Lung (tissue), 12 donors: ENCODE measurements around the gene ZDHHC21. TPM values are rescaled to one million over a fixed set of nuclear protein-coding genes. Genes with fewer than 3 reads are reported as not detected.

Experiments used
- ATAC-seq: fragments of 200-7000 bp; cut with Tn5 transposase; one replicate; pipeline ENCODE4 v1.9.1; 2020; ENCODE audit warnings: moderate number of reproducible peaks; ENCODE audit not compliant: insufficient read depth, low FRiP score
- DNase-seq, 3 donors: peaks; one replicate each; pipeline ENCODE4 v3.0.0-alpha.2; 2013 to 2017
- H3K27ac ChIP-seq, 2 donors: one replicate each; pipeline ENCODE4 v1.5.1; 2013; ENCODE audit warnings: mild to moderate bottlenecking in 2 of 2, moderate library complexity in 2 of 2, control low read depth in 1 of 2, inconsistent platforms in 1 of 2, low read depth in 1 of 2, low read length in 1 of 2
- H3K27me3 ChIP-seq, 3 donors: one replicate each; pipeline ENCODE4 v1.5.1; 2013; ENCODE audit warnings: low read length in 2 of 3; ENCODE audit not compliant: control insufficient read depth in 3 of 3, insufficient read depth in 3 of 3
- H3K36me3 ChIP-seq, 4 donors: one replicate each; pipeline ENCODE4 v1.5.1; 2013; ENCODE audit warnings: low read length in 4 of 4, mild to moderate bottlenecking in 1 of 4, moderate library complexity in 1 of 4; ENCODE audit not compliant: control insufficient read depth in 4 of 4, insufficient read depth in 4 of 4
- H3K4me1 ChIP-seq, 5 donors: one replicate each; pipeline ENCODE4 v1.5.1; 2013; ENCODE audit warnings: low read length in 5 of 5, mild to moderate bottlenecking in 2 of 5, moderate library complexity in 1 of 5; ENCODE audit not compliant: control insufficient read depth in 5 of 5, insufficient read depth in 5 of 5
- H3K4me3 ChIP-seq: one replicate; pipeline ENCODE4 v1.5.1; 2013; ENCODE audit warnings: mild to moderate bottlenecking, control low read depth, moderate library complexity
- H3K9ac ChIP-seq, 2 donors: one replicate each; pipeline ENCODE4 v1.5.1; 2013; ENCODE audit warnings: low read length in 2 of 2, control low read depth in 1 of 2; ENCODE audit not compliant: insufficient read depth in 1 of 2
- H3K9me3 ChIP-seq, 4 donors: one replicate each; pipeline ENCODE4 v1.5.1; 2013; ENCODE audit warnings: low read length in 3 of 4, mild to moderate bottlenecking in 1 of 4, moderate library complexity in 1 of 4; ENCODE audit not compliant: control insufficient read depth in 4 of 4, insufficient read depth in 3 of 4
- CTCF ChIP-seq: IDR thresholded peaks from 2 replicates; pipeline ENCODE4 v1.5.1; 2012; ENCODE audit warnings: mild to moderate bottlenecking; ENCODE audit errors: control extremely low read depth, extremely low read depth
- WGBS, 2 donors: extraction: QIAGEN DNeasy Blood & Tissue Kit; methylation state at CpG; one replicate each; pipeline ENCODE4 v1.1.7; 2013; 5-methylcytosine and 5-hydroxymethylcytosine counted together
- polyA plus RNA-seq, 2 donors: library from polyadenylated mRNA; stranded (reverse); fragments of 200-250 nt; gene quantifications; one replicate each; pipeline ENCODE4 v1.2.1, GENCODE V29; 2013
- total RNA-seq, 2 donors: library from RNA; depleted of rRNA in 1 of 2; stranded (reverse); fragments of >200 nt in 1 of 2; gene quantifications; one replicate each; pipeline ENCODE4 v1.2.1, GENCODE V29; 2014 to 2021
- donor health status: control.
- donor health status: control.
- donor health status: Bipolar disorder and iron deficiency.
- donor health status: healthy.
- donor health status: DM: yes; HTN: yes; CAD: no.

ZDHHC21 gene
- total and polyA plus RNA-seq, 4 donors = 4.3 to 54.7 (median 15.2) TPM

GRCh38 chr9:14692470-14693250, 572 bp downstream of the ZDHHC21 start:
- Histone ChIP-seq H3K4me3 (peak overlapping the region; percentile 89), H3K9me3 (no peaks in the 10 kb centered on the region), H3K27ac (peak overlapping the region in 1 of 2 donors; percentile 64), H3K9ac (peak overlapping the region in 1 of 2 donors; percentile 77), H3K4me1 (peaks cover 0 to 10% (median 0%) of the 10 kb centered on the region in 5 donors), H3K27me3 (no peaks in the 10 kb centered on the region), H3K36me3 (peaks cover 2 to 12% (median 7%) of the 10 kb centered on the region in 4 donors)
- DNase-seq (peak; percentile 45 to 53 (median 49)), ATAC-seq (peak; percentile 50)
- 2 to 3% methylated on average over 20 to 30 of the region's 35 CpGs for WGBS, 2 donors
- TF ChIP-seq CTCF = no peak

- Histone ChIP-seq H3K27me3 (no peaks in the 10 kb centered on the region), H3K9ac (no peak overlapping the region), H3K4me3 (no peak overlapping the region), H3K27ac (no peak overlapping the region), H3K9me3 (no peaks in the 10 kb centered on the region), H3K36me3 (peaks cover 5 to 12% (median 9%) of the 10 kb centered on the region in 4 donors), H3K4me1 (peaks cover 0 to 10% (median 0%) of the 10 kb centered on the region in 5 donors)
- DNase-seq (peak in 1 of 3 donors; percentile 6), ATAC-seq (peak; percentile 17)
- WGBS, 2 donors = 59 to 81% methylated on average over 7 of the region's 7 CpGs
- TF ChIP-seq CTCF = no peak
Observed at GRCh38 chr9:14690948-14691730, 2.1 kb downstream of the ZDHHC21 start.

GRCh38 chr9:14687042-14687719, 6.1 kb downstream of the ZDHHC21 start:
- H3K9me3 ChIP-seq = no peaks in the 10 kb centered on the region
- TF ChIP-seq CTCF = no peak
- no peaks in the 10 kb centered on the region for H3K27me3 ChIP-seq
- no peak overlapping the region for H3K9ac ChIP-seq
- H3K27ac ChIP-seq = no peak overlapping the region
- no peak for ATAC-seq
- H3K4me3 ChIP-seq = no peak overlapping the region
- no peaks in the 10 kb centered on the region for H3K4me1 ChIP-seq
- no peak for DNase-seq
- H3K36me3 ChIP-seq = peaks cover 5 to 12% (median 9%) of the 10 kb centered on the region in 4 donors
- WGBS, 2 donors = 91 to 94% methylated on average over 12 of the region's 12 CpGs
